Caki2 (cell line): ENCODE results near the gene ZBTB14. TPM values are rescaled to one million over a fixed set of nuclear protein-coding genes. Genes with fewer than 3 reads are reported as not detected.

Experiments
- total RNA-seq: library from RNA; depleted of rRNA; stranded (reverse); fragments of >200 nt; shearing (Covaris generic); gene quantifications from 2 replicates; pipeline ENCODE4 v1.2.3, GENCODE V29; 2014; ENCODE audit warnings: low replicate concordance; rRNA removed

ZBTB14 gene
- total RNA-seq, 1 experiment from 2014 or later, result 29.3 TPM

Other genes starting within 250 kb of the ZBTB14 start
- not detected in 2 replicates for gene AKAIN1, start 98.5 kb downstream of the ZBTB14 start, total RNA-seq
- gene EPB41L3, start 248.3 kb upstream of the ZBTB14 start, total RNA-seq, result 1.6 TPM in 1 of 2 replicates, not detected in the other